Uterus (tissue), 4 donors: Measurements from ENCODE around the gene C2orf69. TPM values are rescaled to one million over a fixed set of nuclear protein-coding genes. Genes with fewer than 3 reads are reported as not detected.

Source experiments
- DNase-seq, 2 donors: peaks; one replicate each; pipeline ENCODE4 v3.0.0-alpha.2; 2019 to 2020
- H3K27ac ChIP-seq, 2 donors: fragments of 200-600 bp; sonication (generic); 1 replicate in 1 of 2; 2 replicates in 1 of 2; pipeline ENCODE4 v1.5.1; 2016 to 2018
- H3K27me3 ChIP-seq, 2 donors: fragments of 200-600 bp; sonication (generic); one replicate each; pipeline ENCODE4 v1.5.1; 2018 to 2019; ENCODE audit warnings: control low read depth in 1 of 2
- H3K36me3 ChIP-seq, 2 donors: fragments of 200-600 bp; sonication (generic); one replicate each; pipeline ENCODE4 v1.5.1; 2019; ENCODE audit warnings: control low read depth in 1 of 2
- H3K4me1 ChIP-seq, 2 donors: fragments of 200-600 bp; sonication (generic); one replicate each; pipeline ENCODE4 v1.5.1; 2018 to 2019; ENCODE audit warnings: control low read depth in 1 of 2
- H3K4me3 ChIP-seq, 2 donors: fragments of 200-600 bp; sonication (generic); 1 replicate in 1 of 2; 2 replicates in 1 of 2; pipeline ENCODE4 v1.5.1; 2018 to 2019; ENCODE audit warnings: mild to moderate bottlenecking in 1 of 2
- H3K9me3 ChIP-seq, 2 donors: fragments of 200-600 bp; sonication (generic); one replicate each; pipeline ENCODE4 v1.5.1; 2019; ENCODE audit warnings: control low read depth in 1 of 2
- CTCF ChIP-seq, 4 experiments: fragments of 200-600 bp in 2 of 4; fragments of 450-650 bp in 2 of 4; sonication (generic) in 2 of 4; IDR thresholded peaks; one replicate each; pipeline ENCODE4 v1.5.1; 2016 to 2019; ENCODE audit warnings: antibody characterized with exemption in 4 of 4, mild to moderate bottlenecking in 2 of 4, moderate library complexity in 1 of 4
- POLR2A ChIP-seq, 2 donors: fragments of 450-650 bp; IDR thresholded peaks; one replicate each; pipeline ENCODE4 v1.6.1; 2016; ENCODE audit warnings: antibody characterized with exemption in 2 of 2, mild to moderate bottlenecking in 1 of 2, moderate library complexity in 1 of 2
- intact Hi-C: fragments of 100-400 bp; cut with DNase I; formaldehyde crosslinking; loops from one replicate; pipeline ENCODE4 v1.15.1; 2023; ENCODE audit warnings: low total_unique reads
- small RNA-seq: library from RNA; depleted of rRNA; stranded (forward); fragments of <200 nt; gene quantifications from one replicate; pipeline ENCODE3, GENCODE V24; 2016
- total RNA-seq, 4 donors: library from RNA; depleted of rRNA in 3 of 4; stranded (reverse); fragments of >200 nt in 3 of 4; gene quantifications; one replicate each; pipeline versions ENCODE4 v1.1.0 to v1.2.4, GENCODE V29; 2014 to 2023
- donor health status: DM: yes; HTN: yes; CAD: no.

Gene C2orf69
- total RNA-seq, 4 donors from 2014 or later: 9.4 to 19.4 (median 16.5) TPM

- DNase-seq: no peak
- Histone ChIP-seq H3K4me3 (no peak overlapping the region), H3K36me3 (no peaks in the 10 kb centered on the region), H3K4me1 (no peaks in the 10 kb centered on the region), H3K9me3 (no peaks in the 10 kb centered on the region), H3K27me3 (no peaks in the 10 kb centered on the region), H3K27ac (no peak overlapping the region)
- TF ChIP-seq CTCF (IDR thresholded peaks at IDR 0.05) (no peak), POLR2A (IDR thresholded peaks at IDR 0.05) (no peak)
- intact Hi-C loops: no loop called here
These were observed 61.1 kb downstream of the C2orf69 start for GRCh38 chr2:199972088-199972626.

- Histone ChIP-seq H3K9me3 (no peaks in the 10 kb centered on the region), H3K4me3 (no peak overlapping the region), H3K36me3 (no peaks in the 10 kb centered on the region), H3K27me3 (no peaks in the 10 kb centered on the region), H3K27ac (no peak overlapping the region), H3K4me1 (no peaks in the 10 kb centered on the region)
- peak; percentile 24 to 57 (median 30) for TF ChIP-seq CTCF (IDR thresholded peaks at IDR 0.05)
- TF ChIP-seq POLR2A (IDR thresholded peaks at IDR 0.05): no peak
- intact Hi-C loops: no loop called here
- DNase-seq: no peak
These were observed 62.6 kb downstream of the C2orf69 start for GRCh38 chr2:199973703-199974102.

GRCh38 chr2:199975273-199975895 is 64.3 kb downstream of the C2orf69 start:
- no peaks in the 10 kb centered on the region for H3K27me3 ChIP-seq
- no peak overlapping the region for H3K4me3 ChIP-seq
- intact Hi-C loops: no loop called here
- no peak for DNase-seq
- no peak overlapping the region for H3K27ac ChIP-seq
- no peak for TF ChIP-seq CTCF (IDR thresholded peaks at IDR 0.05)
- TF ChIP-seq POLR2A (IDR thresholded peaks at IDR 0.05): no peak
- no peaks in the 10 kb centered on the region for H3K36me3 ChIP-seq
- no peaks in the 10 kb centered on the region for H3K9me3 ChIP-seq
- no peaks in the 10 kb centered on the region for H3K4me1 ChIP-seq

Small RNA genes within 50 kb of the gene (small RNA-seq; reads per million reads assigned to genes)
- gene AC108032.1: not detected
- not detected for gene RN7SL717P

Other genes with a start within 250 kb of the C2orf69 start
- gene FTCDNL1, start 60.1 kb upstream of the C2orf69 start, total RNA-seq: 1 to 10 TPM in 2 of 4 donors, under 1 TPM in 1, not detected in 1; 0.29 to 5.8 (median 1.4) TPM
- gene TYW5, start 44.2 kb downstream of the C2orf69 start, total RNA-seq: 10 to 100 TPM in 1 of 4 donors, 1 to 10 TPM in 3; 2.8 to 18.5 (median 7.8) TPM
- gene MAIP1, start 44.3 kb downstream of the C2orf69 start, total RNA-seq: 10 to 100 TPM; 14.9 to 44.1 (median 16.4) TPM